Right ventricle myocardium inferior (tissue), 1 donor: ENCODE measurements around the gene KLHL29. TPM values are rescaled to one million over a fixed set of nuclear protein-coding genes. Genes with fewer than 3 reads are reported as not detected.

ENCODE experiments used
- ATAC-seq: fragments of 200-7000 bp; cut with Tn5 transposase; one replicate; pipeline ENCODE4 v1.9.1; 2020; ENCODE audit warnings: mild to moderate bottlenecking, moderate library complexity
- DNase-seq: peaks from one replicate; pipeline ENCODE4 v3.0.0; 2021; ENCODE audit errors: missing footprints
- intact Hi-C: fragments of 100-400 bp; cut with DNase I; formaldehyde crosslinking; loops from one replicate; pipeline ENCODE4 v1.11.0; 2022
- total RNA-seq: library from RNA; stranded (reverse); fragmentation: NEBNext Ultra II Directional; extraction: Animal tissue kit (Norgen Biotek cat#: 25700); gene quantifications from one replicate; pipeline ENCODE4 v1.2.1, GENCODE V29; 2021
- donor health status: DM: no; HTN: yes; CAD: no; lungs with severe emphysema.

The KLHL29 gene
- total RNA-seq, 1 donor from 2014 or later, result 0.54 TPM

DNA sequence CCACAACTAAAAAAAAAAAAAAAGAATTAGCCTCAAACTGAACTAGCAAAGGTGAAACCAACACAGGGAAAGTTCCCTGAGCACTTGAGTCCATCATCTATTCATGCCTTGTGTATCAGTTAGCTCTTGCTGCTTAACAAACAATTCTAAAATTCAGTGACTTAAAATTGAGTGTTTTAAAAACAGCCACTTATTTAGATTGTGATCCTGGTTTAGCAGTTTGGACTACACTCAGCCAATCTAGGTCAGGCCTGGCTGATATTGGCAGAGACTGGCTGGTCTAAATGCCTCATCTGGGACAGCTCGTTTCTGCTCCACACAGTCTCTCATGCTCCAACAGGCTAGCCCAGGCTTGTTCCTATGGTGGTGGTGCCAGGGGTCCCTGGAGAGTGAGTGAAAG is 294.1 kb downstream of the KLHL29 start:
- DNase-seq (no peak), ATAC-seq (no peak)
- intact Hi-C loops, result no loop called here

DNA sequence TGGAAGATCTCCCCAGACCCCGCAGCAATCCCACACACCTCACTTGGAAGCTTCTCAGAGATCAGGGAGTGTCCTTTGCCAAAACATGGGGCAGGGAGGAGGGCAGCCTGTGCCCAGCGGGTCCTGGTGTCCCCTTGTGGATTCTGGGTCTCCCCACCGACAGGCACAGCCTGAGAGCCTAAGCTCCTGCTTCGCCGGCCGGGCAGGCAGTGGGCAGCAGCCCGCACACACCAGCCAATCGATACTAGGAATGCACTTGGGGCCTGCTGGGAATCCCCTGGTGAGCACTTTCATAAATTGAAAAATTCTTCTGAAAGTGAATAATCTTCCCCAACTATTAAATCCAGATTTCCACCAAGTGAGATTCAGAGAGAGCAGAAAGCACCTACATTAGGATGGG is 296.0 kb downstream of the KLHL29 start:
- intact Hi-C loops, result no loop called here
- ATAC-seq (no peak), DNase-seq (no peak)

GRCh38 chr2:23681356-23682140 is 296.6 kb downstream of the KLHL29 start:
- DNase-seq, result no peak
- intact Hi-C loops, result no loop called here
- no peak for ATAC-seq

- intact Hi-C loops, result no loop called here
- ATAC-seq (no peak), DNase-seq (no peak)
Observed at GRCh38 chr2:23682481-23682880, 297.5 kb downstream of the KLHL29 start.

DNA sequence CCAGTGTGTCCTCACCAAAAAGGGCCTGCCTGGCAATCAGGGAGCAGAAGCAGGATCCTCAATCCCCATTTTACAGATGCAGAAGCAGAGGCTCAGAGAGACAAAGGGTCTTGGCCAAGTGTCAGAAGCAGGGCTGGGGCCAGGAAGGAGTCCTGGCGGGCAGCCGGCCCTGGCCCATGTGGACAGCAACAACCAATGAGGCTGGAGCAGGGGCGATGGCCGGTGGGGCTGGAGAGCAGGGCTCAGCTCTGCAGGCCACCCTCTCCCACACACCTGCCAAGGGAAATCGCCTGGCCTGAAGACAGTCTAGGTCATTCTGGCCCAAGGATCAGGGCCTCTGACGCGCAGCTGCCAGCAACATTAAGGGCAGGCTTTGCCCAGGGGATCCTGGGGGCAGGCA is 298.0 kb downstream of the KLHL29 start:
- DNase-seq, result no peak
- intact Hi-C loops, result no loop called here
- no peak for ATAC-seq

GRCh38 chr2:23684395-23685176 is 299.6 kb downstream of the KLHL29 start:
- ATAC-seq, result no peak
- intact Hi-C loops, result no loop called here
- no peak for DNase-seq

DNA sequence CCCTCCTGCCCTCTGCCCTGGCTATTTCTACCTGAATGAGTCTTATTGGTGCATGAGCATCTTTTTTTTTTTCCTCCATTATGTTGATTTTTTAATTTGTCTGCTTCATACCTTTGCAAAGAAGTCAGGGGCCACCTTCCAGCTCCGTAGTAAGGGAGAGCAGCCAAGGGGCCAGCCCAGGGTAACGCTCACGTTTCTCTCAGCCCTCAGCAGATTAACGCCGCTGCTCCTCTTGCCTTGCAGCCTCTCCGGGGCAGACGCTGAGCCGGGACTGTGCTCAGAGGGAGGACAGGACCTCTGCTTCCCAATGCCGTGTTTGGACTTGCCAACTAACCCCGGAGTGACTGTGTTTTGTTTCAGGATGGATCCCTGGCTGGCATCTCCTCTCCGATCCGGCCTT is 300.2 kb downstream of the KLHL29 start:
- intact Hi-C loops, result no loop called here
- DNase-seq, result no peak
- ATAC-seq, result no peak

DNA sequence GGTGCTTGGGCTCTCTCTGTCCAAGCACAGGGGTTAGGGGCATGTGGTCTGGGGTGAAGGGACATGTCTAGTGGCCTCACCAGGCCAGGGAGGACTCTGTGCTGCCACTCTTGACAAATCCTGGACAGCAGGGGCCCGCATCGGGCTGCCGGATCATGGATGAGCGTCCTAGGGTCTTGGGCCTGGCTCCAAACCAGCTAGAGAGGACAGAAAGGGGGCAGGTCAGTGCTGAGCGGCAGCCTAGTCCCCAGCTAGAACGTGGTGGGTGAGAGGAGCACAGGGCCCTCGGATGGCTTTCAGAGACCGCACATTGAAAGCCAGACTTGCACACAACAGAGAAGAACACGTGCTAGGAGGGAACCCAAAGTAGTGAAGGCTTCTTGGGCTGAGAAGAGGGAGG is 300.7 kb downstream of the KLHL29 start:
- intact Hi-C loops, result no loop called here
- ATAC-seq, result no peak
- DNase-seq, result no peak

GRCh38 chr2:23686405-23687029 is 301.5 kb downstream of the KLHL29 start:
- ATAC-seq (no peak), DNase-seq (no peak)
- intact Hi-C loops, result no loop called here

GRCh38 chr2:23687214-23687613 is 302.2 kb downstream of the KLHL29 start:
- intact Hi-C loops, result no loop called here
- no peak for ATAC-seq
- DNase-seq, result no peak

- intact Hi-C loops, result no loop called here
- ATAC-seq, result no peak
Observed at GRCh38 chr2:23687713-23688112, 302.7 kb downstream of the KLHL29 start.

GRCh38 chr2:23688486-23689130 is 303.6 kb downstream of the KLHL29 start:
- DNase-seq (no peak), ATAC-seq (no peak)
- intact Hi-C loops, result no loop called here

More at GRCh38 chr2:23687713-23688112, 302.7 kb downstream of the KLHL29 start:
- no peak for DNase-seq

DNA sequence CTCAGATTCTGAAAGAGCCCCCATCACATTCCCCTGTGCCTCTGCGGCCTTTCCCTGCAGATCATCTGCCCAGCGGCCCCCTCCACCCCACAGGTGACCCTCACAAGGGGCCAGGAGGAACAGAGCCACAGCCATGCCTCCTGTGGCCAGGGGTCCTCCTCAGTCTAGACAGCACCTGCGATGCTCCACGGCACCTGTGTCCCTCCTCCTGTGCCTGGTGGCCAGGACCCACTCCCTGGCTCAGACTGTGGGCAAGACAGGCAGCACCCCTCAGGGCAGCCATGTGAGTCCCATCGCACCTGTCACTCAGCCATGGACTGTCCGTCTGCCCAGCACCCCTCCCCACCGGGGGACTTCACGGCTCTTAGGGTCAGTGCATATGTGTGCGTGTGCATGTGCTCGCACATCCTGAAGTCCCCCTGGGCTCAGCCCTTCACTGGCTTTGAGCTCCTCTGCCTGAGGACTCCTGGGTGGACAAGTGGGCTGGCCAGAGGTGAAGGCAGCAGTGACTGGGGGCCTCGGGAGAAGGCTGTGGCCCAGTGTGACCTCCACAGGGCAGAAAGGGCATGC is 304.2 kb downstream of the KLHL29 start:
- intact Hi-C loops, result no loop called here
- no peak for DNase-seq

DNA sequence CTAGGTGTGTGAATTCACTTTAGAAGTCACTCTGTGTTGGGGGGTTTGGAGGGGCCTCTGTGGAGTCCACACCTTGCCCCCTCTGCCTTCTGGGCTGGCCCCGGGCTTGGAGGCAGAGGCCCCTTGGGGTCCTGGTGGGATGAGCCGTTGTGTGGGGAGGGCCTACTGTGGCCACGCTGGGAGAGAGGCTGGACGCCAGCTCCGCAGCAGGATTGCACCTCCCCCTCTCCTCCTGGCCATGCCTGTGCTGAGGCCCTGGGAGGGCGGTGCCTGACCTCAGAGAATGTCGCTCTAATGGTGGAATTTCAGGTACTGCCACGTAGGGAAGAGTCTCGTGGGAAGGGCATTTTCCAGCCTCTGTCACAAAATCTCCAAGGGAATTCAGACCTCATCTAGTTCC is 304.9 kb downstream of the KLHL29 start:
- ATAC-seq (no peak), DNase-seq (no peak)
- intact Hi-C loops, result no loop called here

More for the DNA sequence above, 304.2 kb downstream of the KLHL29 start:
- no peak for ATAC-seq

DNA sequence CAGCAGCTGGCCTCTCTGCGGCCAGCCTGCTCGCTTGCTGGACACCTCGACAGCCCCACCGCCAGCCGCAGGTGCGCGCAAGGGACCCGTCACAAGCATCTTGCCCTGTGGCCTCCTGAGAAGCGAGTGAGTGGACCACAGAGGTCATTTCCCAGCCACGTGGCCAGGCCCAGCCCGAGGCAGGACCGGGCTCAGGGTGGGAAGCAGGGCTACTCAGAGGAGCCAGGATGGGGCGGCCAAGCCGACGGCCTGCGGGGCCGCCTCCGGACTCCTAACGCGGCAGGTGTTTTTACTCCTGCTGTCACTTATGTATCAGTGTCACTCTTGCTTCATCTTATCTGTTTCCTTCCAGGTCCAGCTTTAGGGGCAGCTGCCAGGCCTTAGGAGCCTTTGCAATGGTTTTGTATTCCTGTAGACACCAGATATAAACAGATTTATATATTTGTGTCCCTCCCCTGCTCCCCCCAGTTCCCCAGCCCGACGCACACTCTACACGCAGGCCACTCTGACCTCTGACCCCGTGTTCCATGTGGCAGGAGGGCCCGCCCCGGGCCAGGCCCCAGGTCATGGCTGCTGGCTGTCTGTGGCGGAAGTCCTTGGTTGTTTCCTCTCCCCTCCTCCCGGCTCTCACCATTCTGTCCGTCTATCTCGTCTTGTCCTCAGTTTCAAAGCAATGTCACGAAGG is 305.6 kb downstream of the KLHL29 start:
- intact Hi-C loops, result no loop called here
- peak; percentile 31 for ATAC-seq
- no peak for DNase-seq

DNA sequence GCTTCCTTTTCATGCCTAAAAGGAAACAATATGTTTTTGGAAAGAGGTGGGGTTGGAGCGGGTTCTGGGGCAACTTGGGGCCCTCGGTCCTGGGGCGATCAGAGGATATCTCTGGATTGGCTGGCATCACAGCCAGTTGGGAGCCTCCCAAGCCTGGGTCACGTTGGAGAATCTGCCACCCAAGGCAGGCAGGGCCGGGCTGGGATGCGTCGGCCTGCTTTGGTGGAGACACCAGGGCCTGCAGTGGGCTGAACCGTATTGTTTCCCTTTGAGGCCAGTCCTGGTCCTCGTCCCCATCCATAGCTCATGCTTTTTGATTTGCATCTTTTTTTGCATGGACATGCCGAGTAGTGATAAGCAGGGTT is 306.1 kb downstream of the KLHL29 start:
- no peak for DNase-seq
- no peak for ATAC-seq
- intact Hi-C loops, result no loop called here

DNA sequence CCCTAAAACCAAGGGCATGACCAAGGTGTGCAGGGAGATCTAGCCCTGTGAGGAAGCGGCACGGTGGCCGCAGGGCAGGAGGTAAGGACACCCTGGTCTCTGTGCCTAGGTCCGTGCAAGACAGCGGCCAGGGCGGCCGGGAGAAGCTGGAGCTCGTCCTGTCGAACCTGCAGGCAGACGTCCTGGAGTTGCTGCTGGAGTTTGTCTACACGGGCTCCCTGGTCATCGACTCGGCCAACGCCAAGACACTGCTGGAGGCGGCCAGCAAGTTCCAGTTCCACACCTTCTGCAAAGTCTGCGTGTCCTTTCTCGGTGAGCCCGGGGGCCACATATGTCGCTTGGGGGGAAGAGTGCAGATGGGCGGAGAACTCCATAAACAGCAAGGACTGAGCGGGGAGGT is 306.6 kb downstream of the KLHL29 start:
- intact Hi-C loops, result no loop called here
- no peak for DNase-seq
- no peak for ATAC-seq

DNA sequence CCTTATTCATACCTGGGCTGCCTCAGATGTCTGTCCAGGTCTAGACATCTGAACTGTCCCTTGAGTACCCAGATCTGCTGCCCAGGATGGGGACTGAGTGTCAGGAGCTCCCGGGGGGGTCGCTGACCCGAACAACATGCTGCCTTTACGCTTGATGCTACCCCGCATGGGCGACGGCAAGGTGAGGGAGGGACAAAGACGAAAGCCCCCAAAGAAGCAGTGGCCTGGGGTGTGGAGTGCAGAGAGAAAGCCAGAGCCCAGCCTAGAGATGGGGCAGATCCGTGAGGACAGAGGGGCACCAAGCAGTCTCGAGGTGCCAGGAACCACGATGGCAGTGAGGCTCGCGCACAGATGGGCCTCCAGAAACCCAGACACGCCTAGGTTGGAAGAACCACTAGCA is 307.3 kb downstream of the KLHL29 start:
- no peak for DNase-seq
- ATAC-seq, result no peak
- intact Hi-C loops, result no loop called here
